OCI-LY1 (cell line): ENCODE results near the gene PTGFRN.

Experiments used
- H2AFZ ChIP-seq: fragments of 200-600 bp; sonication (generic), shearing (Covaris generic); 2 replicates; pipeline ENCODE4 v1.6.0; 2014; ENCODE audit warnings: antibody characterized with exemption, mild to moderate bottlenecking, low read length
- H3F3A ChIP-seq: fragments of 200-600 bp; sonication (generic), shearing (Covaris generic); 2 replicates; pipeline ENCODE4 v1.6.0; 2014; ENCODE audit warnings: mild to moderate bottlenecking, antibody characterized with exemption, low read length, moderate library complexity; ENCODE audit not compliant: insufficient read depth
- H3K27ac ChIP-seq: fragments of 200-600 bp; sonication (generic); 2 replicates; pipeline ENCODE4 v1.5.1; 2014; ENCODE audit warnings: low read length, mixed run types, mild to moderate bottlenecking, low read depth; ENCODE audit not compliant: poor library complexity, severe bottlenecking
- H3K27me3 ChIP-seq: fragments of 200-600 bp; sonication (generic); 2 replicates; pipeline ENCODE4 v1.6.0; 2014; ENCODE audit warnings: antibody characterized with exemption, mild to moderate bottlenecking, low read length, moderate library complexity; ENCODE audit not compliant: insufficient read depth
- H3K36me3 ChIP-seq: fragments of 200-600 bp; sonication (generic); 2 replicates; pipeline ENCODE4 v1.6.1; 2014; ENCODE audit warnings: mild to moderate bottlenecking, antibody characterized with exemption, low read length, moderate library complexity, mixed read lengths; ENCODE audit not compliant: insufficient read depth
- H3K4me1 ChIP-seq: fragments of 200-600 bp; sonication (generic); 2 replicates; pipeline ENCODE4 v1.5.1; 2014; ENCODE audit warnings: mild to moderate bottlenecking, low read length, moderate library complexity; ENCODE audit not compliant: insufficient read depth, severe bottlenecking
- H3K4me2 ChIP-seq: fragments of 200-600 bp; sonication (generic), shearing (Covaris generic); 2 replicates; pipeline ENCODE4 v1.6.1; 2014; ENCODE audit warnings: low read length
- H3K4me3 ChIP-seq: fragments of 200-600 bp; sonication (generic); 2 replicates; pipeline ENCODE4 v1.5.1; 2014; ENCODE audit warnings: low read length, low read depth, mild to moderate bottlenecking, mixed read lengths; ENCODE audit not compliant: poor library complexity, severe bottlenecking
- H3K79me2 ChIP-seq: fragments of 200-600 bp; shearing (Covaris generic); 2 replicates; pipeline ENCODE4 v1.6.1; 2016; ENCODE audit warnings: mixed run types, low read length, mixed read lengths; ENCODE audit not compliant: insufficient read depth
- H3K9ac ChIP-seq: fragments of 200-600 bp; sonication (generic), shearing (Covaris generic); 2 replicates; pipeline ENCODE4 v1.6.1; 2014; ENCODE audit warnings: mild to moderate bottlenecking, low read length, mixed read lengths
- H3K9me2 ChIP-seq: fragments of 200-600 bp; sonication (generic), shearing (Covaris generic); 2 replicates; pipeline ENCODE4 v1.6.1; 2014; ENCODE audit warnings: low read depth, mild to moderate bottlenecking, low read length, mixed read lengths
- H3K9me3 ChIP-seq: fragments of 200-600 bp; shearing (Covaris generic); 2 replicates; pipeline ENCODE4 v1.6.1; 2014; ENCODE audit warnings: low read length, mixed read lengths
- H4K20me1 ChIP-seq: fragments of 200-600 bp; sonication (generic), shearing (Covaris generic); 2 replicates; pipeline ENCODE4 v1.6.0; 2016; ENCODE audit warnings: mild to moderate bottlenecking, low read length; ENCODE audit not compliant: insufficient read depth
- CTCF ChIP-seq: fragments of 200-600 bp; sonication (generic), shearing (Covaris generic); IDR thresholded peaks from 2 replicates; pipeline ENCODE4 v1.5.1; 2017; ENCODE audit warnings: mild to moderate bottlenecking, antibody characterized with exemption, low read length, moderate library complexity, mixed read lengths
- EZH2 ChIP-seq: fragments of 200-600 bp; sonication (generic), shearing (Covaris generic); IDR thresholded peaks from 2 replicates; pipeline ENCODE4 v1.8.0; 2017; ENCODE audit warnings: borderline replicate concordance, mixed run types, mild to moderate bottlenecking, antibody characterized with exemption, low read length, moderate library complexity, mixed read lengths

Gene PTGFRN

GRCh38 chr1:116908266-116908665 is 1.4 kb upstream of the PTGFRN start:
- no peak for TF ChIP-seq EZH2
- no peak for TF ChIP-seq CTCF
- Histone ChIP-seq H3K27me3 (no peaks in the 10 kb centered on the region), H3K36me3 (no peaks in the 10 kb centered on the region), H3K9me3 (no peaks in the 10 kb centered on the region), H3K4me2 (no peak overlapping the region), H3K4me3 (no peak overlapping the region), H3K4me1 (no peaks in the 10 kb centered on the region), H3K79me2 (no peaks in the 10 kb centered on the region), H3K9me2 (no peaks in the 10 kb centered on the region), H4K20me1 (no peaks in the 10 kb centered on the region), H3K9ac (no peak overlapping the region), H2AFZ (no peak overlapping the region), H3F3A (no peaks in the 10 kb centered on the region), H3K27ac (no peak overlapping the region)

- no peak overlapping the region for H3K9ac ChIP-seq
- no peaks in the 10 kb centered on the region for H3K36me3 ChIP-seq
- H3K79me2 ChIP-seq = no peaks in the 10 kb centered on the region
- H4K20me1 ChIP-seq = no peaks in the 10 kb centered on the region
- no peak overlapping the region for H3K4me2 ChIP-seq
- no peaks in the 10 kb centered on the region for H3K4me1 ChIP-seq
- H3K9me3 ChIP-seq = no peaks in the 10 kb centered on the region
- H3K9me2 ChIP-seq = no peaks in the 10 kb centered on the region
- H3F3A ChIP-seq = no peaks in the 10 kb centered on the region
- H3K27me3 ChIP-seq = no peaks in the 10 kb centered on the region
- TF ChIP-seq CTCF = no peak
- TF ChIP-seq EZH2 = no peak
- no peak overlapping the region for H2AFZ ChIP-seq
- no peak overlapping the region for H3K27ac ChIP-seq
- no peak overlapping the region for H3K4me3 ChIP-seq
These were observed 750 bp upstream of the PTGFRN start for GRCh38 chr1:116908820-116909511.

- no peaks in the 10 kb centered on the region for H4K20me1 ChIP-seq
- H3K4me2 ChIP-seq = no peak overlapping the region
- no peaks in the 10 kb centered on the region for H3K36me3 ChIP-seq
- TF ChIP-seq EZH2 = no peak
- no peak for TF ChIP-seq CTCF
- no peaks in the 10 kb centered on the region for H3K4me1 ChIP-seq
- no peaks in the 10 kb centered on the region for H3K79me2 ChIP-seq
- H3F3A ChIP-seq = no peaks in the 10 kb centered on the region
- H3K27ac ChIP-seq = no peak overlapping the region
- H3K4me3 ChIP-seq = no peak overlapping the region
- H3K27me3 ChIP-seq = no peaks in the 10 kb centered on the region
- H3K9me3 ChIP-seq = no peaks in the 10 kb centered on the region
- no peaks in the 10 kb centered on the region for H3K9me2 ChIP-seq
- no peak overlapping the region for H3K9ac ChIP-seq
- no peak overlapping the region for H2AFZ ChIP-seq
These were observed 867 bp downstream of the PTGFRN start for GRCh38 chr1:116910379-116911187.
